Measurements from ENCODE around the gene DGKG.
A peak's percentile ranks its signal among the peaks of the same experiment; 100 is the strongest.

DGKG gene

DNA sequence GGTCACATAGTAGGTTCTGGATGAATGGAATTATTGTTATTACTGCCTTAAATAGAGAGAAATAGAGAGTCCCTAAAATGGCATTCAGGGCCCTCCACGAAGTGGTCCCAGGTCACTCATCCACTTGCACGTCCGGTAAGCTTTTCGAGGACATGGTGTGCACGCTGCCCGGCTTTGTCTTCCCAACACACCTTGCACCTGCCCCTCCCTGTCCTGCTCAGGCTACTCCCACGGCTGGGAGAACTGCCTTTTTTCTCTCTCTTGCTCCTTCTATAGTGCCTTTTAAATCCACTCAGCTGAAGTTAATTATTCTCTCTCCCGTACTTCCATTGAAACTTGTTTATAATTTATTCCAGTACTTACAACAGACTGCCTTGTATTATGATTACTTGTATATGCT lies 5.6 kb upstream of the DGKG start:
- DNase-seq = no peak

DNA sequence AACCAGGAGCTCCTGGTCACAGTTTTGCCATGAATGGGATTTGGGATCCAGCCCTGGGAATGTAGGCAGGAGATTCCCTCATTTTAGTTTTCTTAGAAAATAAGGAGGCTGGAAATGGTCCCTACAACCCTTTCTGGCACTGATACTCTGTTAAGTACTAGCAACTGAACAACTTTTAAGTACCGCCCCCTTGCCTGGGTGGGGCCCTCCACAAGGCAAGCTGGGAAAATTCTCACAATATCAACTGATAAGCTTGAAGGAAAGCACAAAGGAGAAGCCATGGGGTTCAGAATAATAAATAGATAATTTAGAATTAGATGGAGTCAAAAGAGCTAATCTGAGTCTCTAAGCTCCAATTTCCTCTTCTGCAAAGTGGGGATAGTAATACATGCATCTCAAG lies 4.2 kb upstream of the DGKG start:
- no peak for DNase-seq

DNA sequence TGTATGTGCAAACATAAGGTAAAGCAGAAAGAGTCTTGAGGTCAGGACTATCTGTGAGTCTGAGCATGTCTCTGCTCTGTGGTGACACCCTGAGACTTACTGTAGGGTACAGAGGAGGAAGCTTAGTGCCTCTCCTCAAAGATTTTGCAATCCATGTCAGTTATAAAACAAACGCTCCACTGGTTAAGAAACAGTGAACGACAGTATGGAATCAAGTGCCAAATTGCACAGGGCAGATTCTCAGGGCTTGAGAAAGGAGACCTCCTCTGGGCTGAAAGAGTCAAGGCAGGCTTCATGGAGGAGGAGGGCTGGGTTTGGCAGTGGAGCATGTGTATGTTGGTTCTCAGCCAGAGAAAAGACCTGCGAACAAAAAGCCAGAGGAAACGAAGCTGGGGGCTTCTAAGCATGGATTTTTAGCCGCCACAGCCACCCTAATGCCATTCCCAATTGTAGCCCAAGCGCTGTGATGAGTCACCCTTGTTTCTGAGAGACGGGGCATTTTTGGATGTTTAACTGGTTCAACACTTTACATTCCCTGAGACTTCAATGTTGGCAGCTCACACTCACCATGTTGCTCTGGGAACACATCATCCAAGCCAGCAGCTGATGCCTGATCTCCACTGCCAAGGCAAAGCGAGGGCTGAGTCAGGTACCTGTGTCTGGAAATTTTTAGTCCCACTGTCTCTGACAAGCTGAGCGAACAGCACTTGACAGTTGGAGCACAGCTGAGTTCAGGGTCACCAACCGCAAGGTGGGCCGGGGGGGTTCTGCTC lies 3.4 kb upstream of the DGKG start:
- DNase-seq = no peak

DNA sequence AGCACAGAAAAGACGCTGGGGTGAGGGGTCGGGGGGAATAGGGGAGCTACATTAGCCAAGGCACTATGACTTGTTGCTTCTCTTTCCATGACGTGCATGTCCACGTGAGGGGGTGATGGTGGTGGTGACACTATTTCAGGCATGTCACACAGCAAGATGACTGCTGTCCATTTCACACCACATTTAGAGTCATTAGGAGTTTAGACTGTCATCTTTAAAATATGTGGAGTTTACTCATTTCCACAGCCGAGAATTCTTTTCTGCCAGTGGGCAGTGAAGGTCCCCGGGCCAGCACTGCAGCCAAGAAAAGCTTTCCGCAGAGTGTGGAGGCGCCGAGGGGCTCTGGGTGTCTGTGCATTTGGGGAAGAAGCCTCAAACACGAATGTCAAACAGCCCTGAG lies 954 bp upstream of the DGKG start:
- DNase-seq = no peak

DNA sequence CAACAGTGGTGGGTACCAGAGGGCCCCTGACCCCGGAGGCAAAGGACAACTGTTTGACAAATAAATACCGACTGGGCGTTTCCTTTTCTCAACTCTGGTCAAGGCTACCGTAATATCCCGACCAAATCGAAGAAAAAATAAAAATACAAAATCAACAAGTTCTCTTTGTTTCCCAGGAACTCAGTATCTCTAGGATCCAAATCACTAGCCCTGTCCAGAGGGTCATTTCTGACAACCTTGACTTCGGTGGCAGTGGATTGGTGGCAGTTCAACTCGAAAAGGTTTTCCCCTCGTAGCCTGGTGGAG lies 456 bp upstream of the DGKG start:
- DNase-seq = no peak

DNA sequence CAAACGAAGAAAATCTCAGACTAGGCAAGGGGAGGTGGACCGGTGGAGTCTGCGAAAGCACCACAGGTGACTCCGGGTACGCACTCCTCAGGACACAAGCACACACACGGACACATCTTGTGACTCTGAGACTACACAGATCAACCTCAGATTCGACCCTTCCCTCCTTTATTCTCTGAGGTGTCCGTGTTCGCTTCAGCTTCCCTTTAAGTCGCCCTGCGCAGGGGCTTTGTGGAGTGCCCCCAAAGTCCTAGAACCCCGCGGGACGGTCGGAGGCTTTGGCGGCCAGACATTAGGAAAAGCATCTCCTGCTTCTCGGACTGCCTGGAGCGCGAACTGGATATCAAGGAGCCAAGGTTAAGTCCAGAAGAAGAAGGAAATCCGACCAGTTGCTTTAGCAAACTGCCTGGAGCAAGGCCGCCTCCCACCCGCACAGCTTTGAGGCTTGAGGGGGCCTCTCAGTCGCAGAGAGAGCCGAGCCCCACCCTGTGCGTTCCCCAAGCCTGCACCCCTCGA lies 730 bp downstream of the DGKG start:
- DNase-seq = no peak

DNA sequence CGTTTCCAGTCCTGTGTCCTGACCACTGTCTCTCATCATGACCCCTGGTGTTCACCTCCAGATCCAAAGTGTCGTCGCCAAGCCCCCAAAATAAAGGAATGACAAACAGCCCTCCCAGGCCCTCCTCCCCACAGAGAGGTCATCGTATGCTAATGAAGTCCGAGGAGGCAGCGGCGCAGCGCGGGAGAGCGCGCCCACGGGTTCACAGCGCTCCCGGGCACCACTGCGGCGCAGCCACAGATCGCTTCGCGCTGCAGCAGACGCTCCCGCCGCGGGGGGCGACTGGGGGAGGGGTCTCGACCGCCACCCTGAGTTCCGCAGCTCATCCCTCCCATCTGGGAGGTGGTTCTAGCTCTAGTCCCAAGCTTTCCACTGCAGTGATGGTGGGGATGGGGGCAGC lies 1.3 kb downstream of the DGKG start:
- DNase-seq = no peak

DNA sequence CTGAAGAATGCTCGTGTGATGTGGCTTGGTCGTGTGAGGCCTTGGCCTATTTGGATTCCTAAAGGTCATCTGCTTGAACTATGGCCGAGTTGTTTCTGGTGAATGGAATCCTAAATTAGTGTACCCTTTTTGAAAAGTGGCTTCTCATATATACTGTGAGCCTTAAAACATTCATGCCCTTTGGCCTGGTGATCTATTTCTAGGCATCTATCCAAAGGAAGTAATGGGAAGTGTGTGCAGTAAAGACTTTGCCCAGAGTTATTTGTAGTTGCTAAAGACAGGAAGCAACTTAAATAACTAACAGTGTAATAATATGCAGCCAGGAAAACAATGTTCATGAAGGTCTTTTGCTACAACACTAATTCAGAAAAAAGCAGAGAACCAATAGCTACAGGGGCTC lies 3.0 kb downstream of the DGKG start:
- no peak for DNase-seq

DNA sequence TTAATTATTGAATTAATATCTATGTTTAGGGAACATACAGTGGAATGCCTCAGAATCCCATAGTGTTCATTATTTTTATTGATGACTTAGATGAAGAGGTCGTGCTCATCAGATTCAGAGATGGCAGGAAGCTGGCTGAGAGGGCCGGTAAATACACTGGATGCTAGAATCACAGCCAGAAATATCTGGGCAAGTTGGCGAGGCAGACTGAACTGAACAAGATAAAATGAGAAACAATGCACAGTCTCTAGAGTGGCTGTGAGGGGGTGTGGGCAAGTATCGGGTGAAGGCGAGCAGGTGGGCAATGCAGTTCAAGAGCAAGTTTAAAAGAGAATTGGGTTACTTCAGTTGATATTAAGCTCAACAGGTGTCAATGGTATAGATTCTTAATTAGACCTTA lies 5.9 kb downstream of the DGKG start:
- no peak for DNase-seq

DNA sequence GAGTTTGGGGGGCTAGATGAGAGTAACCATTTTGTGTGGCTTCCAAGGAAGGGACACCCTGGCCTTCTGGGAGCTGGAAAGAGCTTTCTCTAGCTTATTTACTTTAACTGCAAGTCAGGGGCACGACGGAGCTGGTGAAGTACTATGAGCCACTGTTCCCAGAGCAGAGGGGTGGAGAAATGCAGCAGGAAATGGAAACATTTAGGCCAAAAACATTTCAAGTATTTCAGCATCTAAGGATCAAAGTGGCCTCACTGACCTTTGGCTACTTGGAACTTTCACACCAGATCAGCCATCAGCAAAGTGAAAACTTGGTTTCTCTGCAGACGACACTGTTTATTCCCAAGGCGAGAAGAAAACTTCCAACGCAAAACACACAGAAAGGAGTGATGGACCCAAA lies 7.9 kb downstream of the DGKG start:
- no peak for DNase-seq

DNA sequence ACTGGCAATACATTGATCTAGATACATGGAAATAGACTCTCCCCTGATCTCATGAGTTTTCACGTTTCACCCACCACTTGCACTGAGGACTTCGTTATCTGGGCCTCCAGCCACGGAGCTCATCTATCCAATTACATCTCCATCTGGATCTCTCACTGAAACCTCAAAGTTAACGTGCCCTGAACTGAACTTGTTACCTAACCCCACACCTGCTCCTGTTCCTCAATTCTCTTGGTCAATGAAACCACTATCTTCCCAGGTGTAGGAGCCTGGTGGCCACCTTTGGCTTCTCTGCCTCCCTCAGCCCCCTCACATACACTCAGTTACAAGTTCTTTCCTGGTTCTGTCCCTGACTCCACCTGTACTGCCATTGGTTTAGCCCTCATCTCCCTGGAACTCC lies 9.7 kb downstream of the DGKG start:
- DNase-seq = no peak

DNA sequence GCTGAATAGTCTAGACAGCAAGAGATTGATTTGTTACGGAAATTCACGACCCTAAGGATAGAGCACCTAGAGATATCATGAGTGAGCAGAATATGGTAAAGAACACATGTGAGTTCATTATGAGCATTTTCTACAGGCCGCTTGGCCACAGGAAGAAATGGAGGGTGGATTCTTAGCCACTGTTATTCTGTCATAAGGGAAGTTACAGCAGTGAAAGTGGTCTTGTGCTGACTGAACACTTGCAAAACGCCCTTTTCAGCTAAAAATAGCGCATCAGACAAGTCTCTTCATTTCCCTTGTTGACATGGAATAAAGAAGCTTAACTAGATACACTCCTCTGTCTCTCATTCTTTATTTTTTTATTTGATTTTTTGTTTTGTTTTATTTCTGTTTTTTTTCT lies 19.8 kb downstream of the DGKG start:
- DNase-seq = no peak

DNA sequence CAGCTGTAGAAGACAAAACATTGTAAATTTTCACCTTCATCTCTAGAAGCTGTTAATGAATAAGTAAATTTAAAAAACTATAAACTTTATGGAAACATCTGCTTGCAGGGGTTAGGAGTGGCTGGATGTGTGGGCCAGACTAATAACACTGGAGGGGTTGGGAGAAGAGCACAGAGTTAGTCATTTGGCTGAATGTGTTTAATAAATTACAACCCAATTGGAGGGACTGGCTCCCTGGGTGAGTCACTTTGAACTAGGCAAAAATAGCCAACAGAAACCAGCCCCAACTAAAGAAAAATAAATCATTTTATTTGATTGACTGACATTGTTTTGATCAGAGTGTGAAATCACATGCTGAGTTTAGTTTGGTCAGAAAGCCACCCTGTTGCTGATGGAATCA lies 21.8 kb downstream of the DGKG start:
- DNase-seq = no peak

DNA sequence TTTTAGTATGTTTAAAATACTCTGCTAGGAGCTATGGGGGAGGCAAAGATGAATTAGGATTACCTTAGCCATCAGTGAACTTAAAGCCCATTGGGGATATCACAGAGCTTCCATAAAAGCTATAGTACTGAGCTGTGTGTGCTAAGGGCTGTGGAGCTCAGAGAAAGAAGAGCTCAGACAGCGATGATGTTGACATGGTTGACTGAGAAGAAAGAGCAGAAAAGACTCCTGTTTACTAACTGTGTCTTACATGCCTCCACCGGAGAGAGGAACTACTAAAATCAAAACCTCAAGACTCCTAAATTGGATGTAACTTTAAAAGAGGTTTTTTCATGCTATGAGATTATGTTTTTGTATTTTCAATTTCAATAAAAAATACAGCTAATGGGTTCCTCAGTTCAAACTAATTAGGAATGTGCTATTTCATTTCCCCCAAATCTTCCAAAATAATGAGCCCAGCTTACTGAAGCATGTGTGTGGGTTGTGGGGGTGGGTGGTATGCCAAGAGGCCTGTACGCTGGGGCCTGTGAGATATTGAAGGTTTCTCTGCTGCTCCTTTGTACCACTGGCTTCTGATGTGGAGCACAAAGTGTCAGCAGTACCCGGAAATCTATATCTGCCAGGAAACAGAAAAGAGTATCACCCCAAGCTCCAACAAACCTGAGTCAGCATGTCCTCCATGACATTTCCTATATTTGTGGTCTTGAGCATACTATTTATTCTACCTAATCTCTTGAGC lies 22.7 kb downstream of the DGKG start:
- DNase-seq = no peak

DNA sequence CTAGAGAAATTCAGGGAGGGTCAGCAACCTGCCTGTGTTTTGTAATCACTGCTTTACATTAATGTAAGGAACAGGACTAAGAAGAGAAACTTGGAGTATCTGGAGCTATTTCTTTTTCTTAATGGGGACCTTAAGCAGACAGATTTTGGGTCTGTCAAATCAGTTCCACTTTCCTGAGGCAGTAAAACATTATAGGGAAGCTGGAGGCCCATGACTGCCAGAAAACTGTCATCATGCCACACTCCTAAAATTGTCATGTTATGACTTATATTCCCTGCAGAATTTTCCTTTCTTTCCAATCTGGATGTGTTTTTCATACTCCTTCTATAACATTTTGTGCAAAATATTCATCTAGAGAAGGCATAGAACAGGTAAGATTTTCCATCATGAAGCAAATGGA lies 28.8 kb downstream of the DGKG start:
- no peak for DNase-seq

DNA sequence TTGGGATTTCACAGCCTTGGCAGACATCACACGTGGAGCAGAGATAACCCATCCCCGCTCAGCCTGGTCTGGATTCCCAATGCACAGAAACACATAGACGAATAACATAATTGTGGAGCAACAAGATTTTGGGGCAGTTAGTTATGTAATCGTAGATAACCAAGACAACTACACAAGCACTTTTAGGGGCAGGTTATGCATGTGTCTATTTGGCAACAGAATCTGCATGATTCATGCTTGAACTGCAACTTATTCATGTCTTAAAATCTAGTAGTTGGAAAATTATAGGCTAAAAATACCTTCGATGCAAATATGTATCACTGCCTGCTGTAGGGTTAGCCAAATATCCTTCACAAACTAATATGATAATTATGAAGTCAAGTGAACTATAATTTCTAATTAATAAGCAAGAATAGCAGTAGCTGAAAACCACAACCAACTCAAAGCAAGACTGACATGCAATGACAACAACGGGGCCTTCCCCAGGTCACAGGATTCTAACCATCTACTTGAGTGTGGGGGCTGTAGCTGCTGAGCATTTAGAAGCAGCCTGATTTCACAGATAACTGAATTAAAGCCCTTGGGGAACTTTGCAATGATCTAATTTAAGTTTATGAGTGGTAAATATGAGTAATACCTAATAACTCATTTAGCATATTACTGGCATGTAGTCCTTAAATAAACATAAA lies 31.1 kb downstream of the DGKG start:
- no peak for DNase-seq

DNA sequence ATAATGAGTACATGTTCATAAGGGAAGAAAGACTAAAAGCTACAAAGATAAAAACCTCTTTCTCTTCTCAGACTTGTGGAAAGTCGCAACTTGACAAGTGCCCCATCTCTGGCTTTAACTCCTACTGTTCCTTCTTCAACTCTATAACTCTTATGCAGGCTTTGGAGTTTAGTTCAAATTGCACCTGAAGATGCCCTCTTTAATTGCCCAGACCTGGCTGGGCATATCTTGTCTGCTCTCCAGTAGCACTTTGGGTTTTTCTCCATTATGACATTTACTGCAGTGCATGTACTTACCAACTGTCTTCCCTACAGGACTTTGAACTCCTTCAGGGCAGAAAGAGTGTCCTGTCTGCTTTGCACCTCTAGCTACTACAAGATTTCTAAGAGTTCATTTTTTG lies 32.4 kb downstream of the DGKG start:
- no peak for DNase-seq

DNA sequence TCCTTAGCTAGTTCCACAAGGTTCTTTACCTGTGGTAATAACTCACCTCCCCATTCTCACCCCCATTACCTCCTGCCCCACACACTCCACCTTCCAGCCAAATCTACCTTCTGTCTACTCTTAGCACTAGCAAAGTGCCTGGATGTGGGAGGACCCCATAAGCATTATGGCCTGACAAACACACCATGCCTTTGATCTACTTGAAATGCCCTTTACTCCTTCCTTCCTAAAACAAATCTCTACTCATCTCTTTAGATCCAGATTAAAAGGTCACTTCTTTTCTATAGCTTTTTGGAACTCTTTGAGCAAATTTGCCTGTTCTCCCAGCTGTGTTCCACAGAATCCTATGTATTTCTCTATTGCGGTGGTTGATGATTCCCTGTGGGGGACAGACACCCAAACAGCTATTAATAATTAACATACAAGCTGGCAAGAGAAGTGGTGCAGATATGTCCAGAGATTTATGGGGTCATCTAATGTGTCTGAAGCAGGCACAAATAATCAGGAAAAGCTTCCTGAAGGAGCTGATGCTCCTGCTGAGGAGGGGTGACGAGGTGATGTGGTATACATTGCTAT lies 34.0 kb downstream of the DGKG start:
- DNase-seq = no peak

DNA sequence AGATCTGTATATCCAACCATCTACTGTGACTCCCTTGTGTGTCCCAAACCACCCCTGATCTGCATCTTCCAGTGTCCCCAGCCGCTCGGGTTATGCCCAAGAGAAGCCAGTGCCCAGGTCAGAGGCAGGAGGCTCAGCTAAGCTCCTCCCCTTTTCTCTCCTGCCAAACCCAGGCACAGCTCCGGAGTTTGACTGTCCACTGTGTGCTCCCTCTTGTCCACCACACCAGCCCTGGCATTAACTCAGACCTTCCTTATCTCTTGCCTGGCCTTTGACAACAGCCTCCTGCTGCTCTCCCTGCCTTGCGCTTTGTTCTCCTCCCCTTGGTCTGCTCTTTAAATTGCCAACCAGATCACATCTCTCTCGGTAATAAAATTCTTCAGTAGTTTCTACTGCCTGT lies 39.3 kb downstream of the DGKG start:
- DNase-seq = no peak

DNA sequence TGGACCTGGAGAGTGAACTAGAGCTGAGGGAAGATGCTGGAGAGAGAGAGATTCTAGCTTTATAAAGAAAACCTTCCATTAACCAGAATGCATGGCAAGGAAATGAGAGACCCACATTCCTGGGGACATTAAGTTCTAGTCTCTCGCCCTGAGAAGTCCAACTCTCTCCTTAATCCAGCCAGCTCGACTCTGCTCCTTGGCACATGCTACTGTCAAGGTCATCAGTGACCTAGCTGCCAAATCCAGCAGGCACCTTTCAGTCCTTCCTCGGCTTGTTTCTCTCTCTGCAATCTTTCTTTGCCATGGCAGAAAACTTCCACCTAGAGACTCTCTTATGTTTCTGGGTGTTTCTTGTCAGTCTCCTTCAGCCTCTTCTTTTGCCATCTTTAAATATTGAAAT lies 40.3 kb downstream of the DGKG start:
- DNase-seq = no peak

DNA sequence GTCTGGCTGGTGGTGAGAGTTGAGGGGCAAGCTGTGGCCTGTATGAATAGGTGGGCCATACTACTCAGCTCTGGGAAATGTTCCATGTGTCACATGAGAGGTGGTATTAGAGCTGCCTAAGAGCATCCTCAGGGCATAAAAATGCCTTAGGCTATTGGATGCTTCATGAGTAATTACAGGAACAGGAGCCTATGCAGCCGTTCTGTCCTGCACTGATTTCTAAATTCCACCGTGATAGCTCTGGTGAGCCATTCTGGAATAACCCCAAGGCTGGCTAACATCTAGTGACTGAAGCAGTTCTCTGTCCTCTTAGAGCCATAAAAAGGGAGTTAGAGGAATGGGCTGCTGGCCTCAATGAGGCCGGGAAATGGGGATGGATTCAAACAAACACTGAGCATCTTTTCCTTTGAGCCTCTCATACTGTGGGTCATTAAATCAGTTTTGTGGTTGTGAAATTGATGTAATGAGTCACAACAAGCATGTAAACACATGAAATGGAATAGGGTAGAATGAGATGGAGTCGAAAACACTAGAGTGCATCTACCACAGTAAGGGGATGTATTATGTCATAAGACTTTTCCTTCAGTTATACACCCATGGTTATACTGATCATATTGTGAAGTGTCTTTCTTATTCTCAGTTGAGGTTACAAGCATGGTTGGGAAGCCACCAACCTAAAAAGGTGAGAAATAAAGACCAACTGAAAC lies 41.0 kb downstream of the DGKG start:
- no peak for DNase-seq

DNA sequence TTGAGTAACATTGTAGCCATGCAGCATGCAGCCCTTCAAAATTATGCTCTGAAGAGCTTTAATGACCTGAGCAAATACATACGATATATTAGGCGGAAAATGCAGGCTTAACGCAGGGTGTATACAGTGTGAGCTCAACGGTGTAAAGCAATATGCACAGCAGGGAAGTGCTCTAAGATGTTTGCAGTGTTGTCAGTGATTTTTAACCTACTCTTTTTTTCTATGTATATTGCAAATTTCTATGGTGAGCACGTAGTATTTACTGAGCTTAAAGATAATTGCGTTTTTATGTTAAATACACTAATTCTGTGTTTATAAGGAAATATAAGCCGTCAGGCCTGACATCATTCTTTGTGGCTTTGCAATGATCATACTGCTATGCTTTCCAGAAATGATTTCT lies 42.1 kb downstream of the DGKG start:
- peak; percentile 19 for DNase-seq

DNA sequence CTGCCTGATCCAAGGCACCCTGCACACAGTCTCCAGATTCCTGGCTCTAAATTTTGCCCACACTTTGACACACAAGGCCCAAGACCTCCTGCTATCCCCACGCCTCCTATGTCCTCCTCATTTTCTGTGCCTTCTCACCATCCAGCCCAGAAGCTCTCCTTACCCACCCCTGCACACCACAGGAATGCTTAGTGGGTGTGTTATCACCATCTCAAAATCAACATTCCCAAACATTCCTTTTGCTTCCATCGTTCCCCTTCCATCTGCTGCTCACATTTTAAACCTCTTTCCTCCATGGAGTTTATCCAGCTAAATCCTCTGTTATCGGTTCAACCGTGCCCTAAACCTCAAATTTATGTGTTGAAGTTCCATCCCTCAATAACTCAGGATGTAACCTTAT lies 43.9 kb downstream of the DGKG start:
- DNase-seq = no peak

Data from NCI-H187 treated with DMSO at 0.1 percent for 48 hours (cell line).